ENCODE data around the gene ORM2.

DNA sequence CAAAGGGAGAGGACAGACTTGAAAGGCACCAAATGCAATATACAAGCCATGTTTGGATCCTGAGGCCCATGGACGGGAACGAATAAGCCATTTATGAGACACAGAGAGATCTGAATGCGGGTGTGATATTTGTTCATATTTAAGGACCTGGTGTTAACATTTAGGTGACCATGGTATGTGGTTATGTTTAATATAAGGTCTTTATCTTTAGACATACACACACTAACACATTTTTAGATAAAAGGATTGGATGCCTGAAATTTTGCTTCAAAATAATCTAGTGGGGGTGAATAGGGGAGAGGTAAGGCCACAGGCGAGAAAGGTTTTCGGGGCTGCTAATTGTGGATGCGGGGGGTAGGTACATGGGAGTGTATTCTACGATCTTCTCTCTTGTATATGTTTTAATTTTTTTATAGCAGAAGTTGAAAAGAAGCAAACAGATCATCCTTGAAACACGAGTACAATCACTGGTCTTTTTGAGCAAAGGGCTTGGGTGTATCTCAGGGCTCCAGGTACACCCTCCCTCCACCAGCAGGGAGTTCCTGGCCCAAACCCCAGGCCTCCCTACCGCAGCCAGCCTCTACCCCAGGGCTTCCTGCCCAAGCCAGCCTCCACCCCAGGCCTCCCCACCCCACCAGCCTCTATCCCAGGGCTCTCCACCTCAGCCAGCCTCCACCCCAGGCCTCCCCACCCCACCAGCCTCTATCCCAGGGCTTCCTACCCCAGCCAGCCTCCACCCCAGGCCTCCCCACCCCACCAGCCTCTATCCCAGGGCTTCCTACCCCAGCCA is 45.9 kb downstream of the ORM2 start:
- TF ChIP-seq, protein P1, sequence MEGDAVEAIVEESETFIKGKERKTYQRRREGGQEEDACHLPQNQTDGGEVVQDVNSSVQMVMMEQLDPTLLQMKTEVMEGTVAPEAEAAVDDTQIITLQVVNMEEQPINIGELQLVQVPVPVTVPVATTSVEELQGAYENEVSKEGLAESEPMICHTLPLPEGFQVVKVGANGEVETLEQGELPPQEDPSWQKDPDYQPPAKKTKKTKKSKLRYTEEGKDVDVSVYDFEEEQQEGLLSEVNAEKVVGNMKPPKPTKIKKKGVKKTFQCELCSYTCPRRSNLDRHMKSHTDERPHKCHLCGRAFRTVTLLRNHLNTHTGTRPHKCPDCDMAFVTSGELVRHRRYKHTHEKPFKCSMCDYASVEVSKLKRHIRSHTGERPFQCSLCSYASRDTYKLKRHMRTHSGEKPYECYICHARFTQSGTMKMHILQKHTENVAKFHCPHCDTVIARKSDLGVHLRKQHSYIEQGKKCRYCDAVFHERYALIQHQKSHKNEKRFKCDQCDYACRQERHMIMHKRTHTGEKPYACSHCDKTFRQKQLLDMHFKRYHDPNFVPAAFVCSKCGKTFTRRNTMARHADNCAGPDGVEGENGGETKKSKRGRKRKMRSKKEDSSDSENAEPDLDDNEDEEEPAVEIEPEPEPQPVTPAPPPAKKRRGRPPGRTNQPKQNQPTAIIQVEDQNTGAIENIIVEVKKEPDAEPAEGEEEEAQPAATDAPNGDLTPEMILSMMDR (IDR thresholded peaks at IDR 0.05), result no peak
- no peak for TF ChIP-seq POLR2A (IDR thresholded peaks at IDR 0.05)

Measured in sigmoid colon (tissue), 3 donors.